HG02610 (cell line): ENCODE measurements around the gene DAB2.
"Not testable (repeated sequence)": the region's sequence is repeated elsewhere in the genome, so short reads cannot be mapped to it uniquely, and the experiment has no call there.

Experiments
- ATAC-seq: cut with Tn5 transposase; IDR thresholded peaks from one replicate; pipeline ENCODE4 v1.9.1; 2021; ENCODE audit warnings: mild to moderate bottlenecking, moderate library complexity; ENCODE audit not compliant: unreplicated experiment

DAB2 gene

DNA sequence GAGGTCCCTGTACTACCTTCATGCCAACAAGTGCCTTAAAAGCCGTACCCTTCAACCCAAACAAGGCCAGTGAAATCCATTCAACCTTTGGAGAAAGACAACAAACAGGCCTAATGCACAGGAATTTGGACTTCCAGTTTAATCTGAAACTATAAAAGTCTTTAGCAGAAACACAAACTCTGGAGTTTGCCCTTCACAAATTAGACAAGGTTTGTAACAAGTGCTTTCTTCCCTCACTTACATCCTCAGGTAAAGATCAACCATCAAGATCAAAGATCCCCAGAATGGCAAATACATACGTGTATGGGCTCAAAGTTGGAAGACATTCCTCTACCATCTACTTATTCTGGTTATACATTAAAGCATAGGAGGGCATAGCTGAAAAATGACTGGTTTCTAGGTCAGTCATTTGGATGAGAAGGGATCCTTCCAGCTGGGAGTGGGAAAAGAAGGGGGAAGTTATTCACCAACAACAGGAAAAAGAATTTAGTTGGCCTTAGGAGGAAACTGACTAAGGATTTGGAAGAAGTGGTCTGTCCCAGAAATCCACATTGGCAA, 2.0 kb downstream of the DAB2 start:
- ATAC-seq = no peak

DNA sequence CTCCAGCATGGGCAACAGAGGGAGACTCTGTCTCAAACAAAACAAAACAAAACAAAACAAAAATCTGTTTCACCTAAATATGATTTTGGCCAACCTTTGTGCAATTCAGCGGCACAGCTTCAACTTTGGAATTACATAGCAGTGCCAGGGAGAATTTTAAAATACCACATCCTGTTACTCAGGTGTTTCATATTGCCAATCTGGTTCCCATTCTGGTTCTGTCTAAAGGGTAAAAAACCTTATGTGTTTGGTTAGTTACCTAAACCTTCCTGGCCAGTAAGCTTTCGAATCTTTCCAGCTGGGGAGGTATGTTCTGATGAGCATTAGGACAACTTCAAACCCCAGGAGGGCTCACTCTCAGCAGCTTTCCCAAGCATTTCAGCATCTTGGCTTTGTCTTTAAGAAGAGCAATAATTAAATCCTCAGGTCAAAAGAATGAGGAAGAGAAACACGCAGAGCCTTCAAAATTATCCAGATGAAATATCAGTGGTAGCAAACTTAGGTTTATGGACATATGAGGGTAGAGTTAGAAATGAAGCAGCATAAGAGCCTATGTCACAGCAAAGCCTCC, 2.7 kb downstream of the DAB2 start:
- no peak for ATAC-seq

DNA sequence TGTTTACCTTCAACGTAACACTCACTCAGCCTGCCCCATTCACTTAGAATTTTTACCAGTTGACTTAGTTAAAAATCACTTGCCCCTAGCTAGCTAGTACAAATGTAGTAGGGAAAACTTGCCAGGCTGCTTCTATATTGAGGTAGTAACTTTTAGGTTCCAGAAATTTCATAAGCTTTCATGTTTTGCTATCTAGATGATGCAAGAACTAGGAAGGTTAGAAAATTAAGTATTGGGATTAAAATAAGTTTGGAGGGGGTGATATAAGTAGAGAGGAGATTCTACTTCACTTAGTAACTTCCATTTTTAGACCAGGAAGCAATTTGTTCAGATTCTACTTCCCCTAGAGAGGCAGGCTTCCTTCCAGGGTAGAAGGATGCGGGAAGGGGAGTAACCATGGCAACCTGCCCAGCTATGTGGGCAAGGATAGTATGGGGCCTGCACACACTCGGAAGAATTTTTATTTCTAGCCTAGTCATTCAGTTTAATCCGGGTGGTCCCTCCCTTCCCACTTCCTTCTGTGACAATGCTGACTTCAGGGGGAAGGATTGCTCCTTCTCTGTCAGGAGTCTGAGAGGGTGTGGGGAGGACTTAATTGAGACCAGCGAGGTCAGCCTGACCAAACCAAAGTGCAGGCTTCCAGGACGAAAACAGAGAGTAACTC, 4.2 kb downstream of the DAB2 start:
- ATAC-seq = no peak

GRCh38 chr5:39419796-39420195, 5.0 kb downstream of the DAB2 start:
- no peak for ATAC-seq

GRCh38 chr5:39417979-39418378, 6.8 kb downstream of the DAB2 start:
- no peak for ATAC-seq

DNA sequence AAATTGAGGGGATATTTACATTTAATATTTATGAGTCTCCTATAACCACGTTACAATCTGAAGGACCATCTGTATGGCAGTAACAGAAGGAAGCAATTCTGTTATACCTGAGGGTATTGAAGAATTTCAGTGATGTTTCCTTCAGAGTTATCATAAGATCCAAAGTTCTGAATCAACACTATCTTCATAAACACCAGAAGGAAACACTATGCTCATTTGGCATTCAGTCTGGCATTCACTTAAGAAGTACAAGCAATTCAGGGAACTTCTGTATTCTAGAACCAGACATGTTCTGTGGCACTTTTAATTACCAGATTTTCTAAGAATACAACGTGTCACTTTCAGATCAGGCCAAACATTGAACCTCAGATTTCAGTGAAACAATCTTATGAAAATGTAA, 9.6 kb downstream of the DAB2 start:
- ATAC-seq = no peak

DNA sequence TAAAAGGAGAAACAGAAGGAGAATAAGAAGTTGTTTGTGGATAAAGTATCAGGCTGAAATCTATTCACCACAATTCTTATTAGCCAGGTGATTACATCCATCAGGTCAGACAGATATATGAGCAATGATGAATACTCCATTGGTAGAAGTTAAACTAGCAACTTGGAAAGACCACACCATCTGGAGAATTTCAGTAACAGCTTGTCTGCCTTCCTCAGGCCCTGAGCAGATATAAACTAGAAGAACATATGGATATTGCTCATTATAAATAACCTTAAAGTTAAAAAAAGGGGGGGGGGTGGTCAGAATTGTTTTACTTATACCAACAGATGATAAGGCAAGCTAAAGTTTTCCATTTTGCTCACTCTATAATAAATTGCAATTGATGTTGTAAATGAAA, 10.4 kb downstream of the DAB2 start:
- ATAC-seq = no peak

- ATAC-seq = no peak
These were observed 11.0 kb downstream of the DAB2 start for GRCh38 chr5:39413771-39414170.

GRCh38 chr5:39412721-39413394, 11.9 kb downstream of the DAB2 start:
- ATAC-seq = no peak

DNA sequence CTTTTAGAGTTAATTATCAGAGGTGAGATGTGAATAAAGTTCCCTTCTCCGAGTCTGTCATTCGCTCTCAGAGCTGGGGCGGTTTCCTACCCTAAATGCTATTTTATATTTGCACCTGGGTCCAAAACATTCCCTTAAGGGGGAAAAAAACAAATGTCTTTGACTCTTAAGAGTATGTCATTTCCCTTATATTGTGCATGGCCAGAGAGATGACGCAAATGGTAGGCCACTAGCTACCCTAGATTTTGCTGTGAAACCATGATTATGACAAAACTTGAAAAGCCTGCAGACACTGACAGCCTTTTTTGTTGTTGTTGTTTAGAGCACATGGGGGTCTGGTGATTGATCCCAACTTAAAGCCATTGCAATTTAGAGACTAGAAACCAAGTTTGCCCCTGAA, 12.8 kb downstream of the DAB2 start:
- no peak for ATAC-seq

GRCh38 chr5:39411061-39411460, 13.7 kb downstream of the DAB2 start:
- ATAC-seq = no peak

GRCh38 chr5:39409033-39409432, 15.7 kb downstream of the DAB2 start:
- ATAC-seq = no peak

DNA sequence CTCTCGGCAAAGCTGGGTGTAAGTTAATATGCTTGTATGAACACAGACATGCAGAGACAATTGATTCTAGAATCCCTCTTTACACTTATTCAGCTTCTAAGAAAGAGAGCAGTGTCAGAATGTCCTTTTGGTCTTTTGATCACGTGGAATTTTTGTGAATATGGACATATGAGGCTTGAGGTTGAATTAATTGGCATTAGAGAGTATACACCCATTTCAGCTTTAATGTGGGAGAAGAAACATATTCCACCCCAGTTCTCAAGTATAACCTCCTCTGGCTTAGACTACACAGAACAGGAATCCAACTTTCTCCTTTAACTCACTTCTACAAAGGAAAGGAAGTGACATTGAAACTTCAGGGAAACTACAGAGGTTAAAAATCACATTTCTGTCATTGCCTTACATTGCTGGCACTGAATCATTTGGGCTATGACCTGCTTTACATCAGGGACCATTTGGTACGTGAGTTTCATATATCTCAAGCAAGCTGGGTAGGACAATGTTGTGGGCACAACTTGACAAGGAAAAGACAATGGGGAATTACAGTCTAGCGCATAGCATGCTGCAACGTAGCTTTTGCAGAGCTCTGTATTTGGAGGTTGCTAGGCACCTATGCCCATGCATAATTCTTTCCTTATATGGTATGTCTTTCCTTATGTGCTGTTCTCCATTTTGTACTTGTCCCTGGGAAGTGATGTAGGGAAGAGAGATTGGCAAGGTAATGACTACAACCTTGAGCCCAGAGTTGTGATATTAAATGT, 19.5 kb downstream of the DAB2 start:
- ATAC-seq = no peak

DNA sequence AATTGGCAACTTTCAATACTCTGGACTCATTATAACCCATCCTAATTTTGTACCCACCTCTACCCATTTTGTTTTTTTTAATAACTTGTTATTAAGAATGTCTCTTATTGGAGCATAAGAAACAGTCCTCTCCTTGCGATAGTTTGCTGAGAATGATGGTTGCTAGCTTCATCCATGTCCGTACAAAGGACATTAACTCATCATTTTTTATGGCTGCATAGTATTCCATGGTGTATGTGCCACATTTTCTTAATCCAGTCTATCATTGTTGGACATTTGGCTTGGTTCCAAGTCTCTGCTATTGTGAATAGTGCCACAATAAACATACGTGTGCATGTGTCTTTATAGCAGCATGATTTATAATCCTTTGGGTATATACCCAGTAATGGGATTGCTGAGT, 21.0 kb downstream of the DAB2 start:
- not testable (repeated sequence) for ATAC-seq

DNA sequence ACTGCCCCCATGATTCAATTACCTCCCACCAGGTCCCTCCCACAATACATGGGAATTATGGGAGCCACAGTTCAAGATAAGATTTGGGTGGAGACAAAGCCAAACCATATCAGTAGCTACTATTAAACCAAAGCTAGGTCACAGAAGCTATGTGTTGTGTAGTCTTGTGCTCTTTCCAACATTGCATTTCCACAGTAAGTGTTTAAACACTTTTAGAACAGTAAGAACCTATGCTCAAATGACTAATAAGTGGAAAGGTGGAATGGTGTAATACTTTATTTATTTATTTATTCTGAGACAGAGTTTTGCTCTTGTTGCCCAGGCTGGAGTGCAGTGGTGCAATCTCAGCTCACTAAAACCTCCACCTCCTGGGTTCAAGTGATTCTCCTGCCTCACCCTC, 22.6 kb downstream of the DAB2 start:
- ATAC-seq = not testable (repeated sequence)

- ATAC-seq = no peak
These were observed 23.8 kb downstream of the DAB2 start for GRCh38 chr5:39400713-39401578.

DNA sequence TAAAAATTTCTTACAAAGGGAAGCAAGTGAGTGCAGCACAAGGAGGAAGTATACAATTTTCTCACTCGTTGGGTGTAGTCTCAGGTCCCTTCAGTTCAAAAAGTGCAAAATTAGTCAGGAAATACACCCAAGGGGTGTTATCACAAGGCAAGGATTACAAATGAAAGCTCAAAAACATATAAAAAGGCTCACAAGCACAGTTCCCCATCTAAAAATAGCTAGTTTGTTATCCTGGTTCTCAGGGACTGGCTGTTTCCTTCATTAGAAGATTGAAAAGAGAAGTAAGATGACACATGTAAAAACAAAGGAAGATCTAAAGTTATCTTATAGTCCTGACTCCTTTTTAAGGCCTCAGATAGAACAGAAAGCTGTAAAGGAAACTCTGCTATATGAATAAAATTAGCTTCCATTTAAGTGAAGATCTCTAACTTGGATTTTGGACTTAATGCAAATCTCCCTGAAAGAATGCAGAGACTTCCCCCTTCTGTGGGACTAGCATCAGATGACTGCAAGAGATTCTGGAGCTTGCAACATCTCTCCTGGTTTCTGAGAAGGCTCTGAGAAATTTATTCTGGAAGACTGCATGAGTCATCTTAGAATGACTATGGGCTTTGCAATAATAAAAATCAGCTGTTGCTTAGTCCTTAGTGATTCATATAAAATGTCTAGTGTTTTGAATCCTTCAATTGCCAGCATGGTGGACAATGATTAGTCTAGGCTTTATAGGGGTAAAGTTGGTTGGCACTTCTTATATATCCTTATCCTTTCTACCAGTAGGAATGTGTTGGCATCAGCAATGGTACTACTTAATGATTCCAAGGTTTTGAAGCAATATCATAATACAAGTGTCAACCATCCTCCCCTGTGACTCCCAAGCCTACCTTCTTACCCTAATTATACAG, 25.4 kb downstream of the DAB2 start:
- no peak for ATAC-seq

DNA sequence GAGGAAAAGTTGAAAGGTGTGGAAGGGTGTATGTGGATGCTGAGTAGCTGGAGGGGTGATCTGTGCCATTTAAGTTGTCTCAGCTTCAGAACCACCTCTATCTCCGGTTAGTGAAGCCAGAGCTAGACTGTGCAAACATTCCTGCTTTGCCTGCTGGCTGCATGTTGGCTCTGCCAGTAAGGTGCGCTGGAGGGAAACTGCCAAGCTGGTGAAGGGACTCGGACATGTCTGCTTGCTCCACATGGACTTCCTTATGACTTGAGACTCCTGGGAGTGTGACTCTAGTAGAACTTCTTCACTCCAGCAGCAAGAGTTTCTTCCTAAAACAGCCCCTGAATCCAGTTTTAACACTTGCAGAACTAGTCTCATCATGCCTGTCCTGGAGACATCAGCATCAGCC, 27.9 kb downstream of the DAB2 start:
- ATAC-seq = no peak

GRCh38 chr5:39395521-39395920, 29.3 kb downstream of the DAB2 start:
- no peak for ATAC-seq
